AG08395 (cell line): ENCODE data around the gene GOLGA6L10.
"Not testable (repeated sequence)": the region's sequence is repeated elsewhere in the genome, so short reads cannot be mapped to it uniquely, and the experiment has no call there.

Experiments
- DNase-seq: peaks from one replicate; pipeline ENCODE4 v3.0.0; 2012; ENCODE audit warnings: mixed read lengths, low spot score

GOLGA6L10 gene

DNA sequence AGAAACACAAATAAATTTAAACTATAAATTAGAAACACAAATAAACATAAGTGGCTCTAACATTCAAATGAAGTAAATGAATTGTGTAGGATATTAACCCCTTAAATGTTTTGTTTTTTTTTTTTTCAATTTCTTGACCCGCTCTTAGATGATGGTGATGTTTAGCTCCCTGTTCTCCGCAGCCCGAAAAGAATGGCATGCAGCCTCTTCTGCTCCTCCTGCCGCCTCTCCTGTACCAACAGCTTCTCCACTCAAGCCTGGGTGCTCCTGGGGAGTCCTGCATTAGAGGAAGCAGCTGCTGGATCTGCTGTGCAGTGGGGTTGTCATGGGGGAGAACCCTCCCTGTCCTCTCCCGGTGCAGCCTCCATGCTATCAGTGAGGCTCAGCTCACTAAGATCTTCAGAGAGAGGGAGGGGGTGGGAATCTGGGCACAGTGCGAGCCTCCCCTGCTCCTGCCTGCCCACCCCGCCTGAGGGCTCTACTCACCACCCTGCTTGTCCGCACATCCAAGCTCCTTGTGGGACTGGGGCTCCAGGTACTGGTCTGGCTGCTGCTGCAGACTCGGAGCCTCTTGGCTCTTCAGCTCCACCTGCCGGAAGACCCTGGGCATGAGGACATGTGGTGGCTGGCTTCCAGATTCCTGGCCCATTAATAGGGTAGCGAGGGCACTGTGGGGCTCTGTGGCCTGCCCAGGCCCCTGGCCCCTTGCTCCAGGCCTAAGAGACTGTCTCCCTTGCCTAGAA, 6.5 kb downstream of the GOLGA6L10 start:
- DNase-seq = not testable (repeated sequence)

DNA sequence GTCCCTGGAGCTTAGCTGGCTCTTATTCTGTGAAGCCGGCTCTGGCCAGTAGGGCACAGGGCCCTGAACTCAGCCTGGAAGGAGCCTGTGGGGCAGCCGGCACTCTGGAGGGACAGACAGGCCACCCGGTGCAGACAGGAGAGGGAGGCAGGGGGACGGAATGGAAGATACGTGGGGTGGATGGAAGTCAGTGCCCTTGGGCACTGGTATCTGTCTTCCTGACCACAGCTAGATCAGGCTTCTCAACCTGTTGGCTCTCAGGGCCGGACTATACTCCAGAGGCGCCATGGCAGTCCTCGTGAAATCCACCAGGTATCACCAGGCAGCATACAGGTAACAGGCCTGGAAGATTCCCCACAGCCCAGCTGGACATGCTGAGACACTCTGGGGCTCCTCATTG, 10.7 kb downstream of the GOLGA6L10 start:
- not testable (repeated sequence) for DNase-seq

DNA sequence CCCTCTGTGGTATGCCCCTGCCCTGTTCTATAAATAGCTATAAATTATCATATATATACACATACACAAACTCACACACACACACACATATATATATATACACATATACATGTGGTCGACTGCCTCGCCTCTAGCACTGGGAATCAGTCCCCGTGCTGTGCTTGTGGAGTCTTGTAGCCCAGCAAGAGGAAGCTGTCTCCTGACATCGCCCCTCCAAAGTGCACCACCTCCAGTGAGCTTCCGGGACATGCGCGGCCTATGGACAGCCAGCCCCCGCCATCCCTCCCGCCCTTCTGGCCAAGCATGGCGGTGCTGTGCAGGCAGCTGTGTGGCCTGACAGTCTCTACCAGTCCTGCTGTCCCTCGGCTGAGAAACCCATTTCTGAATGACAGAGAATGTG, 11.2 kb downstream of the GOLGA6L10 start:
- not testable (repeated sequence) for DNase-seq

DNA sequence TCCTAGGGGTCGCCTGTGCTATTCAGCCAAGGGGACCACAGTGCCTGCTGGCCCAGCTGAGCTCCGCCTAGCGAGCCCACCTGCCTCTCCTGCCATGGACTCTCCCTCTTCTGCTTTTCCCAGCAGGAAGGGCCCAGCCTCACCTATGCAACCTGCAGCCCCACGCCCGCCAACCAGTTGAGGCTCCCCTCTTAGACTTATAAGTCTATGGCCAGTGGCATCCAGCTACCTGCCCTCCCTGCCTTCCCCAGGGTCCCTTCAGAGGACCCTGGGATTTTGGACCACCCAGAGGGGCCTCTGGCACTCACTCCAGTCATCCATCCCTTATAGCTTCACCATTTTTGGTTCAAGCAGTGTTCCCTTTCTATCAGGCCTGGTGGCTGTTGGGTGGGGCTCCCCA, 12.2 kb downstream of the GOLGA6L10 start:
- not testable (repeated sequence) for DNase-seq

DNA sequence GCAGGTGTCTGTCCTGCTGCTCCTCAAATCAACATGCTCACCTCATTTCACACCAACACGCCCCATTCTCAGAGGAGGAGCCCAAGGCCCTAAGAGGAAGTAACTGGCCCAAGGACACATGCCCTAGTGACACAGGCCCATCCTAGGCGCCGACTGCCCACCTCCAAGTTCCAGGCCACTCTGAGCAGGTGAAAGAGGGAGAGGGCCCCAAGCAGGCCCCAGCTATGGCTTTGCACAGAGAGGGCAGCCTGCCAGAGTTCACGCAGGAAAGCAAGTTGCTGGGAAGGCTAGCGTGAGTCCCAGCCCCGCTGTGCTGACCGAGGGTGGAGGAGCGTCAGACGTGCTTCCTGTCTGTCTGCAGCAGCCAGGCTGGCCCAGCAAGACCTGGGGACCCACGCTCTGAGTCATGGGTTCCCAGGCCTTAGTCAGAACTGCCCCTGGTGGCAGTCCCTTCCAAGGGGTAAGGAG, 13.1 kb downstream of the GOLGA6L10 start:
- DNase-seq = not testable (repeated sequence)

DNA sequence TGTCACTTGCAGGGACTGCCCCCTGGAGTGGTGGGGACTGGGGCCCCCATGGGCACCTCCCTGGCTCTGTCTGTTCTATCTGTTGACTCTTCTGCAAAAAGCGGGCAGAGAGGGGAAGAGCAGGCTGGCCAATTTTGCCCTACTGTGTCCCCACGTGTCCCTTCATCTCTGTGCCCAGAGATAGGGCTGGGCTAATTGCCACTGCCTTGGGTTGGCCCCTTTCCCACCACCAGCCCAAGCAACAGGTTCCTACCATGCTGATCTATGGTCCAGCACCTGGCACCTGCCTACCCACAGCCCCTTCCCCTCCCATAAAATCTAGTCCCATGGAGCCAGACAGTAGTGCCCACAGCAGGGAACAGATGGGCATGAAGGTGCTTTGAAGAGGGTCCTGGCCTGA, 14.3 kb downstream of the GOLGA6L10 start:
- not testable (repeated sequence) for DNase-seq

DNA sequence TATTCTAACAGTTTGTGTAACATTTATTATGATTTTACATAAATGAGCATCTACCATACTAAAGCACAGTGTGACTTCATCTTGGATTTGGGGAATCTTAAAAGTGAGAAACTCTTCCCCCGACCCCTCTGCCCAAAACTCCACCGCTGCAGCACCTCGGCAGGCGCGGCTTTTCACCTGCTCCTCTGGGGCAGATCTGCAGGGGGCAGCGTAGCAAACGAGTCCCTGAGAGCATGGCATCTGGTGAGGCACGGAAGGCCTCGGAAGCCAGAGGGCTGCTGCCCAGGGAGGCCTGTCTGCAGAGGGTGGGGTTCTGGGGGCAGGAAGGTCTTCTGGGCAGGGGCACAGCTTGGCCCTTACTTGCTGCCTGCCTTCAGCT, 14.7 kb downstream of the GOLGA6L10 start:
- DNase-seq = not testable (repeated sequence)

DNA sequence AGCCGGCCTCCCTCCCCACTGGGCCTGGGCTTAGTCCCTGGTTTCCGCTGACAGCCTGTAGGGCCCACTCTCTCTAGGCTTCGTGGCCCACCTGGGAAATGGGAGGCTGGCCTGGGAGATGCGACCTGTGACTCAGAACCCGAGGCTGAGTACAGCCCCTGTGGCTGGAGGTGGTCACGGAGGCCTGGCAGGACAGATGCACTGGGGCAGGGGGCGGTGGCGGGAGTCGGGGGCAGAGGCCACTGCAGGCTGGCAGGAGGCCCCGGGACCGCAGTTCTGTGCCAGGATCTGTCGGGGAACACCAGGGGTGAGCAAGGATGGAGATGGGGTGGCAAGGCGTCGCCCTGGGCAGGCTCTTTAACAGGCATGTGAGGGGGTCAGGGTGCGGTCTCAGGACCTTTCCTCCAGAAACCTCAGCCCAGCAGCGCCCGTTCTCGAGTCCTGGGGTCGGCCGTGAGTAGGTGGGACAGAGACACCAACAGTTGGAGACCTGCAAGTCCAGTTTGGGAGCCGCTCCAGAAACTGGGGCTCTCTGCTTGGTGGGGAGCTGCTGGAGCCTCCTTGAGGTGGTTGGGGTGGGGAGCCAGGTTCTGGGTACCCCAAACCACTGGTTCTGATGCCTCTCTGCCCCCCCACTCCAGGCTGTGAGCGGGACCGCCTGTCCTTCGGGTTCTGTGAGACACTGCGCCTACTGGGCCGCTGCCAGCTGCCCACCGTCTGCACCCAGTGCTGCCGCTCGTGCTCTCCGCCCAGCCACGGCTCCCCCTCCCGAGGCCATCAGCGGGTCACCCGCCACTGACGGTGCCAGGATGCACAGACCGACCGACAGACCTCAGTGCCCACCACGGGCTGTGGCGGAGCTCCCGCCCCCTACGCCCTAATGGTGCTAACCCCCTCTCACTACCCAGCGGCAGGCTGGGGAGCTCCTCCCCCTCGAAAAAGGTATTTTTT, 15.4 kb downstream of the GOLGA6L10 start:
- not testable (repeated sequence) for DNase-seq

DNA sequence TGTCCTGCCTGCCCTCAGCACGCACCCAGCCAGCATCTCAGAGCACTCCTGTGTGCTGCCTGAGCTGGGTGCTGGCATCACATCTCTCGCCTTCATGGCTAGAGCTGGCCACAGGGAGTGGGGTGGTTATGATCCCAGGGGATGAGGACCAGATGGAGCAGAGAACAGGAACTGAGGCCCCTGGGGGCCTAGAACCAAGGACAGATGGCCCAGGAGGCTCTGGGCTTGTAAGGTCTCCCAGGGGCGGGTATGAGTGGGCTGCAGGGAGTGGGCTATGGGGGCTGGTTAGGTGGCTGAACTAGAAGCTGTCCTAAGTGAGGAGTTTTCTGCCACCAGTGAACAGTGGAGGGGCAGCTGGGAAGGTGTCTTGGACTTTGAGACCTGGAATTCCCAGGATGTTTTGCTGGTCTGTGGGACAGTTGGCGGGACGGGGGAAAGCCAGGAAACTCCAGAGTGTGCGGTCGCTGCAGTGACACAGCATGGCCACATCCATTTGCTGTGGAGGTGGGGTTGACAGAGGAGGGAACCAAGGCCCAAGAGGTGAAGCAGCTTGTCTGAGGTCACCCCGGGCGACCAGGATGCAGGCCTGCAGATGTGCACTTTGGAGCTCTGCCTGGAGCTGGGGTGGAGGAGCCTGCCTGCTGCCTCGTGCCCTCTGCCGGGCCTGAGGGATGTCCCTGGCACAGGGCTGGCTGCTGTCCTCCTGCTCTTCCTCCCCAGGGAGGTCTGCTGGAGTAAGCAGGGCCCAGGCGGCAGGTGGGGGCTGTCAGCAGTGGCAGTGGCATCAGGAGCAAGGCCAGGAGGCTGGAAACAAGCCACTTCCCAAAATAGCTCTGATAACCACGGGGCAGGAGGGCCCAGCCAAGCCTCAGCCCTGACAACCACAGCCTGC, 16.3 kb downstream of the GOLGA6L10 start:
- DNase-seq = peak; percentile 3

DNA sequence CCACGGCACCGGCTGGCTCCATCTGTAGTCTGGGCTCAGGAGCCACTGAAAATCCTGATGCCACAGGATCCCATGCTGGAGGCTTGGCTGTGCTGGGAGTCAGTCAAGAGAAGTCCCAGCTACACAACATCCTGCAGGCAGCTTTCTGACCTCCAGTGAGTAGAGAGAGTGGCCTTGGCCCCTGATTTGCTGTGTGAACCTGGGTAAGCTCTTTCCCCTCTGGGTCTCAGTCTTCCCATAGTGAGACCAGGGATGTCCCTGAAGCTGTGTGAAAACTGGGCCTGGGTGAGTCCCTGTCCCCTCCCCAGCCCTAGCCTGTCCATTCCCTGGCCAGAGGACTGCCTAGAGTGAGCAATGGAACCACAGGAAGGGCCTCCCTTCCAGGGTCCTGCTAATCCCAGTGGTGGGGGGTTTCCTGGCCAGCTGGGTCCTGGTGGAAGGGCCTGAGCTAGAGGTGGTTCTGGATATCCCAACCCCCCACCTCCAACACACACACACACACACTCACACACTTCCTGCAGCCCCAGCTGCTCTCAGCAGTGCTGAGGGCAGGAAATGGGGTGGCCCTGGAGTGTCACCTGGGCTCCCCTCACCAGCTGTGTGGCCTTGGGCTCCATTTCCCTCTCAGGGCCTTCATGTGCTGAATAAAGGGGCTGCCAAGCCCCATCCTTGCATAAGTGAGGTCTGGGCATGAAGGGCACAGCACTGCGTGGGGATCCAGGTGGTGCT, 17.5 kb downstream of the GOLGA6L10 start:
- DNase-seq = not testable (repeated sequence)

DNA sequence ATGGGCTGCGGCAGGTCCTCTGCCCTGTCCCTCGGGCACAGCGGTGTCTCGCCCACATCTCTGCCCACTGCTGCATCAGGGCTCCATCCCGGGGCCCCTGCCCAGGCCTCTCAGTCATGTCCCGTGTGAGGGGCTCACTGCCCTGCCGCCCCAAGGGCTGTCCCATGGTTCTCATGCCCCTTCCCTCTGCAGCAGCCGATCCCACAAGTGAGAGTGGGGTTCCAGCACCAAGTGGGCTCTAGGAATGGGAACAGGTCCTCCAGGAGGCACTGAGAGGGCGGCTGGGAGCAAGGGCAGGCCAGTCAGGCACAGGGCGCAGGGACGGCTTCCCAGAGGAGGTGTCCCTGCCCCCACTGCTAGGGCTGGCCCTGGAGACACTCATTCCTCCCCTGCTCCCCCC, 18.4 kb downstream of the GOLGA6L10 start:
- not testable (repeated sequence) for DNase-seq

DNA sequence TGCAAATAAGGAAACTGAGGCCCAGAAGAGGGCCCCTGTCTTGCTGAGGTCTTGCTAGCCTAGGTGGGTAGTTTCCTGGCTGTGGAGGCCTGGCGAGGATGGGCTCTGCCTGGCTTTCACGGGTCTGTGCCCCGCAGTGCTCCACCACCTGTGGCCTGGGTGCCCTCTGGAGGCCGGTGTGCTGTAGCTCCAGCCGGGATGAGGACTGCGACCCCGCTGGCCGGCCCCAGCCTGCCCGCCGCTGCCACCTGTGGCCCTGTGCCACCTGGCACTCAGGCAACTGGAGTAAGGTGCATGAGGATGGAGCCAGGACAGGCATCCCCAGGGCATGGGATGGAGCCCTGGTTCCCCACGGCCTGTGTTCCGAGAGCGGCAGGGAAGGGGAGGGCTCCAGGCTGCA, 20.2 kb downstream of the GOLGA6L10 start:
- DNase-seq = not testable (repeated sequence)

DNA sequence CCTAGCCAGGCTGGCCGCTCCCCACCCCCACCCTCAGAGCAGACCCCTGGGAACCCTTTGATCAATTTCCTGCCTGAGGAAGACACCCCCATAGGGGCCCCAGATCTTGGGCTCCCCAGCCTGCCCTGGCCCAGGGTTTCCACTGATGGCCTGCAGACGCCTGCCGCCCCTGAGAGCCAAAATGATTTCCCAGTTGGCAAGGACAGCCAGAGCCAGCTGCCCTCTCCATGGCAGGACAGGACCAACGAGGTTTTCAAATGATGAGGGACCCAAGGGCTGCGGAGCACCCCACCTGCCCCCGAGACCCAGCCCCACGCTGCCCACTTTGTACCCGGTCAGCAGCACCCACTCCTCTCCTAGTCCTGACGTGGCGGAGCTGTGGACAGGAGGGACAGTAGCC, 21.9 kb downstream of the GOLGA6L10 start:
- DNase-seq = not testable (repeated sequence)

DNA sequence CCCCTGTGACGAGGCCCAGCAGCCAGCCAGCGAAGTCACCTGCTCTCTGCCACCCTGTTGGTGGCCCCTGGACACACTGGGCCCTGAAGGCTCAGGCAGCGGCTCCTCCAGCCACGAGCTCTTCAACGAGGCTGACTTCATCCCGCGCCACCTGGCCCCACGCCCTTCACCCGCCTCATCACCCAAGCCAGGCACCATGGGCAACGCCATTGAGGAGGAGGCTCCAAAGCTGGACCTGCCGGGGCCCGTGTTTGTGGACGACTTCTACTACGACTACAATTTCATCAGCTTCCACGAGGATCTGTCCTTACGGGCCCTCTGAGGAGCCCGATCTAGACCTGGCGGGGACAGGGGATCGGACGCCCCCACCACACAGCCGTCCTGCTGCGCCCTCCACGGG, 22.4 kb downstream of the GOLGA6L10 start:
- DNase-seq = not testable (repeated sequence)

DNA sequence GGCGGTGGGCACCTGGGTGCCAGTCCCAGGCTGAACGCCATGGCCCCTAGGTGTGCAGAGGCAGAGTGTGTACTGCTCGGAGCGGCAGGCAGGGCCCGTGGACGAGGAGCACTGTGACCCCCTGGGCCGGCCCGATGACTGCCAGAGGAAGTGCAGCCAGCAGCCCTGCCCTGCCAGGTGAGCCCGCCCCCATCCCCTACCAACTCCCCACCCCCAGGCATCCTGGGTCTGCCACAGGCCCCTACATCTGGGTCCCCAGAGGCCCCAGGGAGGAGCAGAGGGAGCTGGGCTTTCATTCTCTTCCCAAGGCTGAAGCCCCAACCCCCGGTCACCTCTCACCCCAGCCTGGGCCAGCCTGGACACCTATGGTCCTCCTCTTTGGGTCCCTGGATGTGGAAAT, 23.6 kb downstream of the GOLGA6L10 start:
- not testable (repeated sequence) for DNase-seq

DNA sequence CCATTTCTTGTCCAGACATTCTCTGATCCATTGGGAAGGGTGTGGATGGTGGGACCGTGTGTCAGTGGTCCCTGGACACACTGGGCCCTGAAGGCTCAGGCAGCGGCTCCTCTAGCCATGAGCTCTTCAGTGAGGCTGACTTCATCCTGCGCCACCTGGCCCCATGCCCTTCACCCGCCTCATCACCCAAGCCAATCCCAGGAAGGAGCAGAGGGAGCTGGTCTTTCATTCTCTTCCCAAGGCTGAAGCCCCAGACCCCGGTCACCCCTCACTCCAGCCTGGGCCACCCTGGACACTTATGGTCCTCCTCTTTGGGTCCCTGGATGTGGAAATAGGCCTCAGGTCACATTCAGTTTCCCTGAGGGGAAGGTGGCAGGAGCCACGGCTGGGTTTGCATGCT, 24.4 kb downstream of the GOLGA6L10 start:
- not testable (repeated sequence) for DNase-seq

DNA sequence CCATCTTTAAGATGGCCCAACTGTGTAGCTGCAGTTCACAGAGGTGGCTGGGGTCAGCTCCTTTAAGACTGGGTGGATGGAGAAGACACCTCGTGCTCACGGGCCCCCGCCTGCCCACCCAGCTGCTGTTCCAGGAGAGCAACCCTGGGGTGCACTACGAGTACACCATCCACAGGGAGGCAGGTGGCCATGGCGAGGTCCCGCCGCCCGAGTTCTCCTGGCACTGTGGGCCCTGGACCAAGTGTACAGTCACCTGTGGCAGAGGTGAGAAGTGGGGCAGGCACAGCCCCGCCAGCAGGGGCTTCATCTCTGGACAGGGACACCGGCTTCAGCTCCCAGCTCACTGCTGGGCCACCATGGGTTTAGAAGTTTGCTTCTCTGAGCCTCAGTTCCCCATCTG, 26.8 kb downstream of the GOLGA6L10 start:
- not testable (repeated sequence) for DNase-seq

DNA sequence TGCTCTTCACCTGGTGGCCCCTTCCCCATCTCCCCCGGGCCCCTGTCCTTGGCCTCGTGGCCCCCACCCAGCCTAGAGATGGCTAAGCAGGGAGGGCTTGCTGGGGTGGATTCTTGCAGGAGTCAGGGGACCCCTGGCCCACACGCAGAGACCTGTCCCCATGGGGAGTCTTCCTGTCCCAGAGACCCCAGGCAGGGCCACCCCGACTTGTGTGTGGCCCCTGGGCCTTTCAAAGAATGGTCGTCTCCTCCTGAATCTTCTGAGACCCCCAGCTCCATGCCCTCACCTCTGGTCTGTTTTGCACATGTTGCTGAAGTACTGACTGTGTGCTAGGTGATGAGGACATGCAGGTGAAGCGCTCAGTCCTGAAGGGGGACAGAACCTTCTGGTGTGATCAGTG, 28.4 kb downstream of the GOLGA6L10 start:
- DNase-seq = not testable (repeated sequence)

DNA sequence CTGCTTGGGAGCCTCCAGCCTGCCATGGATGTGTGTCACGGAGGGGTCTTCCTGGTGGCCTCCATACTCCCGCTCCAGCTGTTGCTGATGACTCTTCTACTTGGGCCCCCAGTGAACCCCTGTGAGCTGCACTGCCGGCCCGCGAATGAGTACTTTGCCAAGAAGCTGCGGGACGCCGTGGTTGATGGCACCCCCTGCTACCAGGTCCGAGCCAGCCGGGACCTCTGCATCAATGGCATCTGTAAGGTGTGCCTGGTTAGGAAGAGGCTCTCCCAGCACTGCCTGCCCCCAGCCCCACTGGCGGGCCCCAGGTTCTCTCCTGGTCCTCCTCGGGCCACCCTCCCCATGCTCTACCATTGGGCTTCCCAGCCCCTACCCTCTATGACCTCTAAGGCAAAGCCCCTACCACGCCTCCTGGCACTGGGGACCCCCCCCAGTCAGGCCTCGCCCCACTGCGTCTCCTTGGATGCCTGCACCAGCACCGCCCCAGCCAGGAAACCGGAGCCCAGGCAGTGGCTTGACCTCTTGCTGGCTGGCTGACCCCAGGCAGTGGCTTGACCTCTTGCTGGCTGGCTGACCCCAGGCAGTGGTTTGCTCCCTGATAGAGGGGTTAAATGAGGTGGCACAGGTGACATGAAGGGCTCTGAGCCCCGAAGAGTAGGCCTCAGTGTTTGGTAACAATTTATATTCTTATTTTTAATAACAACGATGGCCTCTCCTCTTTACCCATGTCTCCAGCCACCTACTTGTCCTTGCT, 29.6 kb downstream of the GOLGA6L10 start:
- DNase-seq = not testable (repeated sequence)

DNA sequence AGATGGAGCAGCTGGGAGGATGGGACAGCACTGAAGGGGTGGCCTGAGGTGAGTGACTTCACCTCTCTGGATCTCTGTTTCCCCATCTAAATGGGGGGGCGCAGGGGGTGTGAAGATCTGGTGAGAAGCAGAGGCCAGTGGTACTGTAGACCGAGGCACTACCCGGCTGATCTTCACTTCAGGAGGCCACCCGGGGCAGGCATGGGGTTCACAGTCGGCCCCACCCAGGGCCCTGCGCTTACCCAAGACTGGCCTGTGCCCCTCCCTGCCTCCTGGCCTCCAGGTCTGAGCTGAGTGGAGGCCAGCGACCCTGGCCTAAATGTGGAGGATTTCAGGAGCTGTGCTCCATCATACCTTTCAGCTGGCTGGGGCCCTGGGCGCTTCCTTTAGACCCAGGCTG, 31.0 kb downstream of the GOLGA6L10 start:
- not testable (repeated sequence) for DNase-seq
